NT2/D1 (cell line): ENCODE results near the gene ITGA5.

Source experiments
- SUZ12 ChIP-seq: IDR thresholded peaks from 2 replicates; pipeline ENCODE4 v1.6.1; 2011; ENCODE audit not compliant: insufficient read length, insufficient read depth; ENCODE audit errors: extremely low read depth
- YY1 ChIP-seq: IDR thresholded peaks from 2 replicates; pipeline ENCODE4 v1.6.1; 2011; ENCODE audit not compliant: insufficient read length, insufficient read depth
- ZNF274 ChIP-seq: IDR thresholded peaks from 2 replicates; pipeline ENCODE4 v1.6.1; 2011; ENCODE audit warnings: mild to moderate bottlenecking, low read depth, low read length

DNA sequence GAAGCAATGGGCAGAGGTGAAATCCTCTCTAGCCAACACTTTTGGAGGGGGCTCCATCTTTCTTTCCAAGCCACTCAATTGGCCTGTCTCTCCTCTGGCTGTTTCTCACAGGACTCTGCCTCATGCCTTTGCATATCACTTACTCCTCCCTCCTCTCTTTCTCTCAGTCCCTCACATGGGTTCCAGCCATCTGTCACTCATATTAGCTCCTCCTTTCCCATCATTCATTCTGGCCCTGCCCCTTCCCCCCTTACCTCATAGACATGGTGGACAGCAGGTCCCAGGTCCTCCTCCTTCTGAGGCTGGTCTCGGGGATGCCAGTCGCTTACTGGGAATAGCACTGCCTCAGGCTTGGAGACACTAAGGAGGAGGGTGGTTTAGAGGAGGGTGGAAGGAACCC is 17.9 kb downstream of the ITGA5 start:
- TF ChIP-seq ZNF274, result no peak
- TF ChIP-seq YY1, result no peak
- no peak for TF ChIP-seq SUZ12
